Renal cortical epithelial cell (primary cell): ENCODE measurements around the gene TMOD4. TPM values are rescaled to one million over a fixed set of nuclear protein-coding genes. Genes with fewer than 3 reads are reported as not detected.
A peak's percentile ranks its signal among the peaks of the same experiment; 100 is the strongest.

Source experiments
- DNase-seq: peaks from one replicate; pipeline ENCODE4 v3.0.0-alpha.2; 2011; ENCODE audit warnings: low read depth
- total RNA-seq: library from RNA; depleted of rRNA; stranded (reverse); fragments of >200 nt; gene quantifications from 2 replicates; pipeline ENCODE4 v1.2.3, GENCODE V29; 2014

Gene TMOD4
- total RNA-seq, 1 donor from 2014 or later = not detected

- DNase-seq = no peak
Observed at GRCh38 chr1:151175041-151175741, 590 bp downstream of the TMOD4 start.

GRCh38 chr1:151171190-151171589 lies 4.6 kb downstream of the TMOD4 start:
- DNase-seq = no peak

GRCh38 chr1:151167116-151167515 lies 8.7 kb downstream of the TMOD4 start:
- DNase-seq = no peak

GRCh38 chr1:151166505-151166956 lies 9.2 kb downstream of the TMOD4 start:
- peak; percentile 61 for DNase-seq

- DNase-seq = peak; percentile 96
Observed at GRCh38 chr1:151165738-151166504, 9.9 kb downstream of the TMOD4 start, which contains the start of the genes LYSMD1 and SCNM1. Gene LYSMD1 (minus strand): TSS chr1:151165902. CDS start chr1:151165258, 644 bp downstream. Gene SCNM1 (plus strand): TSS chr1:151166144. CDS start chr1:151166153, 9 bp downstream.

GRCh38 chr1:151165281-151165737 lies 10.5 kb downstream of the TMOD4 start:
- peak; percentile 43 for DNase-seq

GRCh38 chr1:151164732-151165280 lies 11.0 kb downstream of the TMOD4 start:
- no peak for DNase-seq

GRCh38 chr1:151159373-151159772 lies 16.4 kb downstream of the TMOD4 start:
- DNase-seq = no peak

- DNase-seq = no peak
Observed at GRCh38 chr1:151158751-151159251, 17.0 kb downstream of the TMOD4 start.

GRCh38 chr1:151158326-151158725 lies 17.5 kb downstream of the TMOD4 start:
- DNase-seq = no peak

- no peak for DNase-seq
Observed at GRCh38 chr1:151157067-151157531, 18.7 kb downstream of the TMOD4 start.

GRCh38 chr1:151156515-151156819 lies 19.3 kb downstream of the TMOD4 start, which contains the start of gene TNFAIP8L2:
Gene TNFAIP8L2 (plus strand): TSS chr1:151156649. CDS start chr1:151158698, 2,049 bp downstream.
- no peak for DNase-seq

- peak; percentile 29 for DNase-seq
Observed at GRCh38 chr1:151147665-151148064, 28.1 kb downstream of the TMOD4 start.

- DNase-seq = peak; percentile 25
Observed at GRCh38 chr1:151147132-151147503, 28.7 kb downstream of the TMOD4 start.

- peak; percentile 76 for DNase-seq
Observed at GRCh38 chr1:151146412-151147131, 29.2 kb downstream of the TMOD4 start, which contains the start of gene SEMA6C. Gene SEMA6C (minus strand): TSS chr1:151146631. CDS start chr1:151142621, 4,010 bp downstream.

GRCh38 chr1:151146072-151146411 lies 29.7 kb downstream of the TMOD4 start:
- DNase-seq = no peak

- no peak for DNase-seq
Observed at GRCh38 chr1:151145304-151146071, 30.3 kb downstream of the TMOD4 start.

GRCh38 chr1:151144474-151145303 lies 31.1 kb downstream of the TMOD4 start:
- DNase-seq = peak; percentile 33

- DNase-seq = no peak
Observed at GRCh38 chr1:151143986-151144385, 31.8 kb downstream of the TMOD4 start.

- DNase-seq = no peak
Observed at GRCh38 chr1:151143057-151143435, 32.7 kb downstream of the TMOD4 start.
